GOT3 (cell line): ENCODE data around the gene TRPM1.

Source experiments
- DNase-seq: peaks from one replicate; lab custom pipeline; 2025; ENCODE audit warnings: mixed read lengths; lab: John Stamatoyannopoulos, UW

The TRPM1 gene

GRCh38 chr15:31101262-31102038, at the start of gene TRPM1:
Gene TRPM1, minus strand, starts transcription at chr15:31101725. Its CDS starts 20,370 bp downstream, at chr15:31081355.
- no peak for DNase-seq

- DNase-seq, result no peak
Measured at GRCh38 chr15:31150732-31151231, 49.3 kb upstream of the TRPM1 start.

GRCh38 chr15:31149987-31150386, 48.5 kb upstream of the TRPM1 start:
- no peak for DNase-seq

- DNase-seq, result no peak
Measured at GRCh38 chr15:31149088-31149505, 47.6 kb upstream of the TRPM1 start.

GRCh38 chr15:31148297-31149087, 47.0 kb upstream of the TRPM1 start:
- no peak for DNase-seq

GRCh38 chr15:31147944-31148296, 46.4 kb upstream of the TRPM1 start:
- DNase-seq, result no peak

GRCh38 chr15:31147456-31147855, 45.9 kb upstream of the TRPM1 start:
- no peak for DNase-seq

GRCh38 chr15:31145271-31145911, 43.9 kb upstream of the TRPM1 start:
- DNase-seq, result no peak

- DNase-seq, result no peak
Measured at GRCh38 chr15:31141792-31142191, 40.3 kb upstream of the TRPM1 start.

GRCh38 chr15:31136607-31137328, 35.2 kb upstream of the TRPM1 start:
- DNase-seq, result no peak

- no peak for DNase-seq
Measured at GRCh38 chr15:31136016-31136415, 34.5 kb upstream of the TRPM1 start.

GRCh38 chr15:31135523-31135922, 34.0 kb upstream of the TRPM1 start:
- DNase-seq, result no peak

GRCh38 chr15:31133890-31134289, 32.4 kb upstream of the TRPM1 start:
- DNase-seq, result no peak

- no peak for DNase-seq
Measured at GRCh38 chr15:31131853-31132375, 30.4 kb upstream of the TRPM1 start.

- no peak for DNase-seq
Measured at GRCh38 chr15:31130576-31131237, 29.2 kb upstream of the TRPM1 start.

GRCh38 chr15:31129769-31130303, 28.3 kb upstream of the TRPM1 start:
- no peak for DNase-seq

GRCh38 chr15:31128919-31129768, 27.6 kb upstream of the TRPM1 start:
- DNase-seq, result no peak

GRCh38 chr15:31128477-31128876, 27.0 kb upstream of the TRPM1 start:
- no peak for DNase-seq

- DNase-seq, result no peak
Measured at GRCh38 chr15:31127596-31128261, 26.2 kb upstream of the TRPM1 start.
